ENCODE data around the gene SPATS2.
"Not testable (repeated sequence)": the region's sequence is repeated elsewhere in the genome, so short reads cannot be mapped to it uniquely, and the experiment has no call there.

The SPATS2 gene

DNA sequence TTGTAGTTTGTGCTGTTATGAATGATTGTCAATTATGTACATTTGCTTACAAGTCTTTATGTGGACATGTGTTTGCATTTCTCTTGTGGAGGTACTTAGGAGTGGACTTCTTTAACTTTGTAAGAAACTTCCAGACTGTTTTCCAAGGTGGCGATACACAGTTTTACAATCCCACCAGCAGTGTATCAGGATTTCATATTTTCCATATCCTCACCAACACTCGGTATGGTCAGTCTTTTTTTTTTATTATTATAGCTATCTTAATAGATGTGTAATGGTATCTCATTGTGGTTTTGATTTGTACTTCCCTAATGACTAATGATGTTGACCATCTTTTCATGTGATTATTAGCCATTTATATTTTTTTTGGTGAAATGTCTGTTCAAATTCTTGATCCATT, 97.9 kb downstream of the SPATS2 start:
- no peak for DNase-seq (ENCODE audit: low read depth in 2 of 2)

DNA sequence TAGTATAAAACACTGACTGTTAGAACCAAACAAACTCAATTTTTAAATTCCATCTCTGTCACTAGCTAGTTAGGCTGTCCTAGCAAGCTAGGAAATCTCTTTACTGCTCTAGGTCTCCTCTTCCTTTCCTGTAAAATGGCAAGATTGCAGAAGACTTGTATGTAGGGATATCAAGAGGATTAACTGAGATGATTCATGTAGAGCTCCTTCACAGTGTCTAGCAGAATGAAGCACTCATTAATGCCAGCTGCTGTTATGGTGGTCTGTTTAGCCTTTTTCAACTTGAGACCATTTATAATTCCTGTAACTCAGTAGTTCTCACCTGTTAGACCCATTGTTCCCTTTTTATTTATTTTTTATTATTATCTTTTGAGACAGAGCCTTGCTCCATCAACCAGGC, 103.7 kb downstream of the SPATS2 start:
- DNase-seq (ENCODE audit: low read depth in 2 of 2) = no peak

DNA sequence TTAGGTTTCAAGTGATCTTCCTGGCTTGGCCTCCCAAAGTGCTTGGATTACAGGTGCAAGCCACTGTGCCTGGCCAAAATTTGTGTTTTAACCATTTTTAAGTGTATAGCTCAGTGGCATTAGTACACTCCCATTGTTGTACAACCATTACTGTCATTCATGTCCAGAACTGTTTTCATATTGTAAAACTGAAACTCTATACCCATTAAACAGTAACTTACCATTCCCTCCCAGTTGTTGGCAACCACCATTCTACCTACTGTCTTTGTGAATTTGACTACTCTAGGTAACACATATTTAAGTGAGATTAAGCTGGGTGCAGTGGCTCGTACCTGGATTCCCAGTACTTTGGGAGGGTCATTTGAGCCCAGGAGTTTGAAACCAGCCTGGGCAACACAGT, 104.3 kb downstream of the SPATS2 start:
- no peak for DNase-seq (ENCODE audit: low read depth in 2 of 2)

DNA sequence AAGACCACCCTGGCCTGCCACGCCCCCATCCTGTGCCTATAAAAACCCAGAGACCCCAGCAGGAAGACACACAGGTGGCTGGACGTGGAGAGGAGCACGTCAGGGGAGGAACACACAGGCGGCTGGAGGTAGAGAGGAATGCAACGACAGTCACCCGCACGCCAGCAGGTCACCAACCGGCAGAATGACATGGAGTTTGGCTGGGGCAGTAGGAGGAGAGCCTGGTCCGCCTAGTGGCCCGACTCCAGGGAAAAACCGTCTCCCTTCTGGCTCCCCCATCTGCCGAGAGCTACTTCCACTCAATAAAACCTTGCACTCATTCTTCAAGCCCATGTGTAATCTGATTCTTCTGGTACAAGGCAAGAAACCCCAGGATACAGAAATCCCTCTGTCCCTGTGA, 108.8 kb downstream of the SPATS2 start:
- no peak for DNase-seq (ENCODE audit: low read depth in 2 of 2)

DNA sequence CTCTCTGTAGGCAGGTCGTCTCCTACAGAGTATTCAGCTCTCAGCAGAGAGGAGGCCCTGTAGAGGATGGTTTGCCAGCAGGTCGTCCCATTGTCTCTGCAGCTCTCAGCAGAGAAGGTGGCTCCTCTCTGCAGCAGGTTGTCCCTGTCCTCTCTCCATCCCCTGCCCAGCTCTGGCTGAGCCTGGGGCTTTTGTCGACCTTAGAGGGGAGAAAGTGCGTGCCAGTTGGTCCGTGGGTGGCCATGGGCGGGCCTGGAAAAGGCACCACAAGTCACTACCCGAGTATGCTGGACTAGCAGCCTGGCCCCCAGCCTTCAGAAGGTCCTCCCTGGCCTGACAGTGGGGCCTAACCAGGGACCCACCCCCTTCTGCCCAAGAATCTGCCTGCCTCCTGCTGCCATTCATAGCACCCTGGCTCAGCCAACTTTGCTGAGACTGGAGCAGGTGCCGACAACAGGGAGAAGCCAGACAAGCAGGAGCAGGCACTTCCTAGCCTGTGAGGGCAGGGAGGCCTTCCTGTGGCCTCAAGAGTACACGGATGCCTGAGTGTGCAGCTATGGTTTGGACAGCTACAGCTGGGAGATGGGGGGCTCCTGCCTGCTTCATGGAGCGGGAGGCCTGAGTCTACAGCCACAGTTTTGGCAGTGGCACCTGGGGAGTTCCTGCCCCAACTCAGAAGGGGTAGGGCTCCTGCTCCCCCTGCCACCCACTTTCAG, 111.8 kb downstream of the SPATS2 start:
- DNase-seq (ENCODE audit: low read depth in 2 of 2) = no peak

DNA sequence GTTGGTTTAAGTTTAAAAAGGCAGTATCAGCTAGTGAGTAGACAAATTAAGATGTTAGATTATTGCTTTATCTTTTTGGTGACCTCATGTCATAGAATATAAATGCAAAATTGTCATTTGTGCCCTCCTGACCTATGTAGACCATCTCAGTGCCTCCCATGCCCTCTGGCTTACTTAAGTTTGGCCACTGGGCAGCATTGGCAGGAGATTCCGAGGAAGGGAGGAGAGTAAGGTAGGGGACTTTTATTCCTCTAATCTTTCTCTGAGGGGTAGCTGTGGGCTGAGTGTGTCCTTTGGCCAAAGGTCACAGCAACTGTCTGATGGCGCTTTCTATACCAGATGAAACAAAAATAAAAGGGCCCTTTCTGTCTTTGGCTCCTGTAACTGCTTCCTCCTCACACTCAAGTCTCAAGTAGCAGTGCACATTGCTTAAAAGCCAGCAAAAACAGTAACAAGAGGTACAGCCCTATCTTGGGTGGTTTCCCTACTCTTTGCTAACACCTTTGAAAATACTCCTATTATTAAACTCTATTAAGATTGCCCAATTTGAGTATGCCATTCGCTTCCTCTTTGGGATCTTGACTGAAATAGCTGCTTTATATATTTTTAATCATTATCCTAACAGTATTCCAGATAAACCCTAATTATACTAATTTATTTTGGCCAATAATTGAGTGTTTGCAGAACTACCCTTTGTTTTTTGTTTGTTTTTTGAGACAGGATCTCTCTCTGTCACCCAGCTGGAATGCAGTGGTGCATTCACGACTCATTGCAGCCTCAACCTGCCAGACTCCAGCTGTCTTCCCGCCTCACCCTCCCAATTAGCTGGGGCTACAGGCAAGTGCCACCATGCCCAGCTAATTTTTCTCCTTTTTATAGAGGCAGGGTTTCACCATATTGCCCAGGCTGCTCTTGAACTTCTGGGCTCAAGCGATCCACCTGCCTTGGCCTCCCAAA, 115.1 kb downstream of the SPATS2 start:
- no peak for DNase-seq (ENCODE audit: low read depth in 2 of 2)

DNA sequence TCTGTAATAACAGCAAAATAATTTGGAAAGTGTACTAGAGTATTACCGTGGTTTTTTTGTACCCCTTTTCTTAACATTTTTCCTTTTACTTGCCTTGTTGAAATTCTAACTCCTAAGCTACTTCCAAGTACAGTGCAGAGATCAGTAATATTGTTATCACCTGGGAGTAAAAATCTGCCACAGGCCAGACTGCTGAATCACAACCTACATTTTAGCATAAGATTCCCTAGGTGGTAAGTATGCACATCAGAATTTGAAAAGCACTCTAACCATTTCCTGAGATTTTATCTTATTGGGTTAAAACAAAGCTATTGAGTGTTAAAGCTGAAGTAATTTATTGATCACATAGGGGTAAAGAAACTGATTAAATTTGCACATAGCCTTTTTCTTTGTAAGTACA, 116.4 kb downstream of the SPATS2 start:
- DNase-seq (ENCODE audit: low read depth in 2 of 2) = no peak

DNA sequence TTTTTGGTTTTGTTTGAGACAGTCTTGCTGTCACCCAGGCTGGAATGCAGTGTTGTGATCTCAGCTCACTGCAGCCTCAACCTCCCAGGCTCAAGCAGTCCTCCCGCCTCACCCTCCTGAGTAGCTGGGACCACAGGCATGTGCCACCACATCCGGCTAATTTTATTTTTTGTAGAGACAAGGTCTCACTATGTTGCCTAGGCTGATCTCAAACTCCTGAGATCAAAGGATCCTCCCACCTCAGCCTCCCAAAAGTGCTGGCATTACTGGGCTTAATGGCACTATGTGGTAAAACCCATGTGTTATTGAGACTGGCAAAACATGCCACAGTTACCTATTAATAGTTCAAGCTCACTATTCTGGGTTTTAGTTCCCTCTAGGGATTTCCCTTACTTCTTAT, 120.3 kb downstream of the SPATS2 start:
- no peak for DNase-seq (ENCODE audit: low read depth in 2 of 2)

DNA sequence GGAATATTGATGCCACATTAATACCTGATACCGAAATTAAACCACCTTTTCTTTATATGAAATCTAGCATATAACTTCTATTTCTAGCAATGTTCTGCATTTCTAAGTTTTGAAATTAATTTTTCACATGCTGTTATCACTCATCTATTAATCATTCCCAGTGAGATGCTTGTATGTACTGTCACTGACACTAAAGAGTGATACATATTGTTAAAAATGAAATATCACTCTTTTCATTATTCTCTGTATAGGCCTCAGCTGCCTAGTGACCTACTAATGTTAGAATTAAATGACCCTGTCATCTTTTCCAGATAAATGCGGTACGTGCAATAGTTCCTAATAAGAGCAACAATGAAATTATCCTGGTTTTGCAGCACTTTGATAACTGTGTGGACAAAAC, 121.9 kb downstream of the SPATS2 start:
- no peak for DNase-seq (ENCODE audit: low read depth in 2 of 2)

DNA sequence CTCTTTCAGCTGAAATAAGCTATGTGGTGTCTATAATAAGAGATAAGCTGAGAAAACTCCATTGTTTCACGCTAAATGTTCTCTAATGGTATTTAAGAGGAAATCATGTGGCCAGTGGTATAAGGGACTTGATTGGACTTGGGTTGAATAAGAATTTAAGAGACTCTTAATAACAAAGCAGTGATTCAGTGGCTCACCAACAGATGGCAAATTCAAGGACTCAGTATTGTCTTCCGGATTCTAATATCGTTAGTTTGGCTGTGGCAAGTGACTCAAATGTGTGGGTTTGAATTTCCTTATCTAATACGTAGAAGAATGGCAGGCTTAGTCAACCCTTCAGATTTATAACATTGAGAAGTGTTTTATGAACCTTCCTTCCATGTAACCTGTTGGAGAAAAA, 122.5 kb downstream of the SPATS2 start:
- no peak for DNase-seq (ENCODE audit: low read depth in 2 of 2)

DNA sequence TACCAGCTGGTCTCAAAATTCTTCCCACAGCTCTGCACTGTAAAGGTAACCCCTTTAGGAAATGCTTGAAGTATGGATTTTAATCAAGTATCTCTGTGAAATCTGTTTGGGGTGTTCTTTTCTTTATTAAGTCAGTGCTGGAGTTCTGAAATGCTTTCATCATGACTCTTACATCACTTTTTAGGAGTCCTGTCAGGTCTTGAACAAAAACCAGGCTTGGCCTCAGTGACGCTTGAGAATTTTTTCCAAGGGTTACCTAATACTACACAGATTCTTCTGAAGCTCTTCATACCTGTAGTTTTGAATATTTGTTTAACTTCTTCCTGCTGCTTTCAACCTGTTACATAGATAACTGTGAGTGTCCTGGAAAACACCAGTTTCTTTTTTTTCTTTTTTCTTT, 124.6 kb downstream of the SPATS2 start:
- no peak for DNase-seq (ENCODE audit: low read depth in 2 of 2)

DNA sequence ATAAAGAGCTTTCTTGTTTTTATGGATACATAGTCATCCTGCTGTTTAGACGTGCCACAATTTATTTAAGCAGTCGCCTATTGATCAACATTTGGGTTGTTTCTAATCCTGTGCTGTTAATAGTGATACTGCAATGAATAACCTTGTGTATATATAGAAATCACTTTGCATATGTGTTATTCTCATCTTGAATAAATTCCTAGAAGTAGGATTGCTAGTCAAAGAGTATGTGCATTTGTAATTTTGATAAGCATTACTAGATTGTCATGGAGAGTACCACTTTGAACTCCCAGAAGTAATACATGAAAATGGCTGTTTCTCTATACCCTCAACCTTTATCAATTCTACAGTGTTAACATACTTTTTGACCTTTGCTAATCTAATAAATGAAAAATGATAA, 126.6 kb downstream of the SPATS2 start:
- no peak for DNase-seq (ENCODE audit: low read depth in 2 of 2)

DNA sequence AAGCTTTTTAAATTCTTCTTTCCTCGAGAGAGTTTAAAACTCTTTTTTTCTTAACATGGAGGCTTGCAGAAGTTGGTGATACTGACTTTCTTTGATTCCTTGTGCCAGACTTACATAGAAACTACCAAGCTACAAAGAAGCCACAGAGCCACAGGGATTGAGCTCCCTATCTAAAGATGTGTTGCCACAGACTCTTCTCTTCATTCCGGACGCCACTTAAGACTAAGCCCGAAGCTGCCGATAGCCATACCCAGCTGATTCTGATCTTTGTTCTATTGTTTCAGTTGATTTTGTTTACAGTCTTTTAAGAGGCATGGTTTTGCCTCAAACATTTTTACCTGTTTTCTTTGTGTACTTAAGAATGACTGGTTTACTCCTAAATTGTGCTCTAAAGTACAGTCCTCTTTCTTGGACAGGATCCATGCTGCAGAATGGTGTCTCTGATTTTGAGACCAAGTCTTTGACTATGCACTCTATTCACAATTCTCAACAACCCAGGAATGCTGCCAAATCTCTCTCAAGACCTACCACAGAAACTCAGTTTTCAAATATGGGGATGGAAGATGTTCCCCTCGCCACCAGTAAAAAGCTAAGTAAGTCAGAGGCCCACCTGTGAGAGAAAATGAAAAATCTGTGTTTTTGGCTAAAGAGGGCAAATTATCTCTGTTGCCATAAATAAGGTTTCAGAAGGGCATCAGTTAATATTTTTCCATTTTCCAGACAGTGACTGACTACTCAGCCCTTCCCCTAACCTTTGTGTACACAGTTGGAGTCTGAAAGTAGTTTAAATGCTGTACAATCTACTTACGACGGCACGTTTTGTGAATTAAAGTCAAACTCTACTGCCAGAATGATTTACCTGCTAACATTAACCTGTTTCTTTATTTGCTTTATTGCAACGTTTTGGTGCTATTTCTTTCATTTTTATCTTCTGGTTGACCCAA, 129.4 kb downstream of the SPATS2 start:
- DNase-seq (ENCODE audit: low read depth in 2 of 2) = no peak

DNA sequence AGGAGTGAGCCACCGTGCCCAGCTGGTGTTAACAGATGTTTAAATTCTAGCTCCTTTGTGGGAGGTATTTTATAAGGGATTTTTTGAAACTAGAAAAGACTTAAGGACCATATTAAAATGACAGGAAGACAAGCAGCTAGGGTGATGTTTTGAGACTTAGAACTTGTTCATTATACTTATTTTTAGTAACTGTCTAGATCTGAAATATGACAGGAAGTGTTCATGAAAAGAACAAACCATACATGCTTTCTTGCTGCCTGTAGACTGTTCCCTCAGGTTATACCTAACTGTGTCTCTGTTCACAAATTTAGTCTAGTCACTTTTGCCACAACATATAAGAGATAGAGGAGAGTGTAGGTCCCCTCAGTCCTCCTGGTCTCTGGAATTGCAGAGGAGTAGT, 134.6 kb downstream of the SPATS2 start:
- no peak for DNase-seq (ENCODE audit: low read depth in 2 of 2)

DNA sequence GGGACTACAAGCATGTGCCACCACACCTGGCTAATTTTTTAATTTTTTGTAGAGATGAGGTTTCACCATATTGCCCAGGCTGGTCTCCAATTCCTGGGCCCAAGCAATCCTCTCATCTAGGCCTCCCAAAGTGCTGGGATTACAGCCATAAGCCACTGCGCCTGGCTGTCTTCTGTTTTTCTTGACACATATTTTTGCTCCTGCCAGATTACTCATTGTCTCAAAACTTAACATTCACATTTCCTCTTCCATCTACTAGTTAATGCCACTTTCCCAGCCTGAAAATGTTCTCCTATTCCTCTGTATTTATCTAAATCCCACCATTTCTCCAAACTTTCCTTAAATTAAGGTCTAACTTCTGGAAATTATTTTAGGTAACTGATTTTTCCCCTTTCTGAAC, 135.3 kb downstream of the SPATS2 start:
- no peak for DNase-seq (ENCODE audit: low read depth in 2 of 2)

DNA sequence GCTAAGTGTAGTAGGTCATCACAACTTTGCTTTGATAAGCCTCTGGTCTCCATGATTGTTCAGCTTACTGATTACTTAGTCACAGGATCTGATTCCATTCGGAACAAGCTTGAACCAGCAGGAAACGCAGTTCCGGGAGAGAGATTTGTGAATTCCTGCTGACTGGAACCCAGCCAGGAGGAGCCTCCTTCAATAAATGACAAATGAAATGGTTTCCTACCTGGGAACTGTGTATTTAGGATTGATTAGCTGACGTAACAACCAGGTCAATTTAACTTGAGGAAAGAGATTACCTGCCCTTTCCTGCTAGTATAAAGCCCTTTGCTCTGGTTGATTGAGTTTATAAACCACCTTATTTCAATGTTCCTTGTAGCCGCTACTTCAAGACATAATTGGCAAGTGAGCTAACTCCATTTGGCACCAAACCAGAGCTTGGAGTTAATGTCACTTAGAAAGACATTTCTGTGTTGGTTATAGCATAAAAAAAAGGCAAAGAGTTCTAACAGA, 136.5 kb downstream of the SPATS2 start:
- DNase-seq (ENCODE audit: low read depth in 2 of 2) = no peak

DNA sequence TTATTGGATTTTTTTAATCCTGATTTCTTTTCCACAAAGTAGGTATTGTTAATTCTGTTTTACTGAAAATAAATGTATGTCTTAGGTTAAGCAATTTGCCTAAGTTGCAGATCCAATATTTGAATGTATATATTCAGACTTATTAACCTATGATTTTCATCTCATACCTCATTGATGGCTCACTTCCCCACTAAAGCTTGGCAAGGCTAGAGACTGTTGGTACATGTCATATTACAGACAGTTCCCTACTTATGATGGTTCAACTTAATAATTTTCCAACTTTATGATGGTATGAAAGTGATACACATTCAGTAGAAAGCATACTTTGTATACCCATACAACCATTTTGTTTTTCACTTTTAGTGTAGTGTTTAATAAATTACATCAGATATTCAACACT, 138.4 kb downstream of the SPATS2 start:
- no peak for DNase-seq (ENCODE audit: low read depth in 2 of 2)

DNA sequence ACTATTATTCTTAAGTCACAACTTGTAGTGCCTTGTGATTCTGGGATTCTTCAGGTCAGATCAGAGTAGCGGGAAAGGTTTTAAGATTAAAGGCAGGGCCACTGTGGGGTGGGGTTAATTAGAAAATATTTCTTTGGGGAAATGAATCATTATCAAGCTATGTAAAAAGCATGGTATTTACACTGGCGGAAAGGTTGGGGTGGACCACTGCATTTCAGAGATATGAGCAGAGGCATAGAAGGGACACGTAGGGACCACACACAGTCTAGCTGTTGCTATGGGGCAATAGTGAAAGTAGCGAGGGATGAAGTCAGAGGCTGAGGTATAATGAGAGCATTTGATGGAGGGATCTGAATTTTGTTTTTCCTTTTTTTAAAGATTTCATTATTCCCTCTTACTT, 139.9 kb downstream of the SPATS2 start:
- no peak for DNase-seq (ENCODE audit: low read depth in 2 of 2)

DNA sequence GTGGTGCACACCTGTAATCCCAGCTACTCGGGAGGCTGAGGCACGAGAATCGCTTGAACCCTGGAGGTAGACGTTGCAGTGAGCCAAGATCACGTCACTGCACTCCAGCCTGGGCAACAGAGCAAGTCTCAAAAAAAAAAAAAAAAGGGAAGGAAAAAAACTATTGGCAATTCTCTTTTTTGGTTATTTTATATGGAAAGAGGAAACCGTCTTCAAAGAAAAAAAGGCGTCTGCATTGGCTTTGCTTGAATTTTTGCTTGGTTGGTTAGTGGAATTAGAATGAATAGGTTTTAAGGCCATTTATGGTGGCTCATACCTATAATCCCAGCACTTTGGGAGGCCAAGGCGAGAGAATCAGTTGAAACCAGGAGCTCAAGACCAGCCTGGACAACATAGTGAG, 142.4 kb downstream of the SPATS2 start:
- DNase-seq (ENCODE audit: low read depth in 2 of 2) = not testable (repeated sequence)

DNA sequence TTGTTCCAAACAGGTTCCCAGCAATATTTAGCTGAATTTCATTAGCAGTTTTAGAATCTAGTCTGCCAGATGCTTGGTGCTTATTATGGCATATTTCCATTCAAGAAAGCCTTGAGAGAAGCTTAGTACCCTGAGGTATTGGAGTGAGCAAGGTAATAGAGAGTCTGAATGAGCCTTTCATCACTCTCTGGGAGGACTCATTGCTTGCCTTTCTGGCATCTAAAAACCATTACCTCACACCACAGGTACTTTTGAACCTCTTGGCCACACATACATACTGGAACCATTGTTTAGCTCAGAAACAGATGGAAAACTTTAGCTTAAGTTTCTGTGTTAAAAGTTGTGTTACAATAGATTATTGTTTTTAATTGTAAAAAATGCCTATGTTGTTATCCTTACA, 144.1 kb downstream of the SPATS2 start:
- DNase-seq (ENCODE audit: low read depth in 2 of 2) = no peak

DNA sequence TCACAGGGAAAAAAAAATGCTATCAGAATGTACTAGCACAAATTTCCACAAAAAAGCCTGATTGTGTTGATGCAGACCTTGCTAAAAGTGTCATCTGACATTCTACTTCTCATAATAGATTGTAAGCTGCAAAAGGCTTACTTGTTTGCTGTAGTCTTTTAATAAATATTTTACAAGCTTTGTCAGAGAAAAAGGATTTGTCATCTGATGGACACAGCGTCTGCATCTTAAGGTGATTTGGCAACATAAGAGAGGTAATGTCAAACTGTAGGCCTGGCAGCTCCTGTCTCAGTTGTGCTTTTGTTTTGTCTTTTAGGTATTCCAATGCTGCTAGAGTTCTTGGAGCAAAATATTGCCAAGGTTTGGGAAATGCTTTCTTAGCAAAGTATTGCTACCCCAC, 145.3 kb downstream of the SPATS2 start:
- DNase-seq (ENCODE audit: low read depth in 2 of 2) = no peak

DNA sequence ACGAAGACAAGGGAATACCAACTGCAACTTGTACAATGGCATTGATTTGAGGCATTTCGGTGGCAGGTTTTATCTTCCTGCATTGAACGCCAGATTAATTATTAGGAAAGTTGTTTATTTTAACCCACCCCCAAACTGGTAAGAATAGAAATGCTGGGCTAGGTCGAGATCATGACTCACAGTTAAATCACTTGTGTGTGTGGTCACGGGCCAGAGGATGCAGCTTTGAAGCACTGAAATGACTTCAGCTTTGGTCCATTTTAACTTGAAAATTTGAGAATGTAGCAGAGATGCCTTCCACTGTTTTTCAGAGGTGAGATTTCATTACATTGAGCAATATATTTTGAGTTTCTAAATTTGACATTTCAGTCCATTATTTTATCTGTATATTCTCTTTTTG, 148.0 kb downstream of the SPATS2 start:
- DNase-seq (ENCODE audit: low read depth in 2 of 2) = no peak
